Left lung (tissue), 10 donors: Measurements from ENCODE around the gene RAMAC. TPM values are rescaled to one million over a fixed set of nuclear protein-coding genes. Genes with fewer than 3 reads are reported as not detected.

Experiments used
- ATAC-seq: fragments of 200-7000 bp; cut with Tn5 transposase; one replicate; pipeline ENCODE4 v1.9.1; 2020; ENCODE audit warnings: moderate library complexity
- DNase-seq, 4 donors: peaks; one replicate each; pipeline ENCODE4 v3.0.0-alpha.2; 2013 to 2020
- H3K27ac ChIP-seq, 2 donors: fragments of 200-600 bp; sonication (generic) in 1 of 2; one replicate each; pipeline versions ENCODE4 v1.5.0 to v1.8.0; 2020 to 2021
- H3K27me3 ChIP-seq, 2 donors: fragments of 200-600 bp; sonication (generic) in 1 of 2; one replicate each; pipeline versions ENCODE4 v1.5.0 to v1.8.0; 2020 to 2021
- H3K36me3 ChIP-seq, 2 donors: fragments of 200-600 bp; sonication (generic) in 1 of 2; one replicate each; pipeline versions ENCODE4 v1.5.0 to v1.8.0; 2020 to 2021
- H3K4me1 ChIP-seq, 2 donors: fragments of 200-600 bp; one replicate each; pipeline ENCODE4 v1.8.0; 2021
- H3K4me3 ChIP-seq, 2 donors: fragments of 200-600 bp; sonication (generic) in 1 of 2; one replicate each; pipeline versions ENCODE4 v1.5.0 to v1.8.0; 2020 to 2021; ENCODE audit warnings: mild to moderate bottlenecking in 1 of 2
- H3K9me3 ChIP-seq, 2 donors: fragments of 200-600 bp; sonication (generic) in 1 of 2; one replicate each; pipeline versions ENCODE4 v1.5.0 to v1.8.0; 2020 to 2021
- CTCF ChIP-seq, 2 donors: fragments of 200-600 bp; sonication (generic) in 1 of 2; IDR thresholded peaks; one replicate each; pipeline versions ENCODE4 v1.5.0 to v1.8.0; 2021; ENCODE audit warnings: antibody characterized with exemption in 2 of 2
- intact Hi-C, 2 donors: fragments of 100-400 bp; cut with DNase I; formaldehyde crosslinking; loops; one replicate each; pipeline versions ENCODE4 v1.11.2 to v1.14.2; 2022
- polyA plus RNA-seq, 6 donors: library from polyadenylated mRNA; unstranded; fragments of 120-200 nt; gene quantifications; one replicate each; pipeline ENCODE4 v1.2.1, GENCODE V29; 2013; ENCODE audit not compliant: insufficient read length in 6 of 6
- total RNA-seq, 2 donors: library from RNA; stranded (reverse); fragmentation: NEBNext Ultra II Directional; extraction: Animal tissue kit (Norgen Biotek cat#: 25700); gene quantifications; one replicate each; pipeline ENCODE4 v1.2.1, GENCODE V29; 2021
- donor health status: DM: no; HTN: yes; CAD: no.
- donor health status: DM: no; HTN: no; CAD: no.

RAMAC gene
- total and polyA plus RNA-seq, 8 donors = 17.2 to 34.8 (median 33.0) TPM

- intact Hi-C loops = no loop called here
Measured at GRCh38 chr15:82978438-82978837, 7.6 kb upstream of the RAMAC start.

GRCh38 chr15:82979726-82980125, 6.3 kb upstream of the RAMAC start:
- Histone ChIP-seq H3K36me3 (no peaks in the 10 kb centered on the region), H3K4me3 (no peak overlapping the region), H3K4me1 (no peaks in the 10 kb centered on the region), H3K27me3 (no peaks in the 10 kb centered on the region), H3K27ac (no peak overlapping the region), H3K9me3 (no peaks in the 10 kb centered on the region)
- no peak for ATAC-seq
- intact Hi-C loops = no loop called here
- DNase-seq = no peak
- no peak for TF ChIP-seq CTCF (IDR thresholded peaks at IDR 0.05)

More at GRCh38 chr15:82978438-82978837, 7.6 kb upstream of the RAMAC start:
- Histone ChIP-seq H3K27me3 (no peaks in the 10 kb centered on the region), H3K4me1 (no peaks in the 10 kb centered on the region), H3K4me3 (no peak overlapping the region), H3K9me3 (no peaks in the 10 kb centered on the region), H3K36me3 (no peaks in the 10 kb centered on the region), H3K27ac (no peak overlapping the region)
- no peak for TF ChIP-seq CTCF (IDR thresholded peaks at IDR 0.05)
- DNase-seq = no peak
- no peak for ATAC-seq

- Histone ChIP-seq H3K36me3 (no peaks in the 10 kb centered on the region), H3K4me3 (no peak overlapping the region), H3K4me1 (peaks cover 0 to 7% of the 10 kb centered on the region in 2 donors), H3K27ac (no peak overlapping the region), H3K9me3 (no peaks in the 10 kb centered on the region), H3K27me3 (no peaks in the 10 kb centered on the region)
- DNase-seq (no peak), ATAC-seq (no peak)
- intact Hi-C loops = no loop called here
- TF ChIP-seq CTCF (IDR thresholded peaks at IDR 0.05) = no peak
Measured at GRCh38 chr15:82980981-82981380, 5.0 kb upstream of the RAMAC start.

- DNase-seq (peak in 1 of 4 donors; percentile 15), ATAC-seq (peak; percentile 23)
- peaks cover 0 to 28% of the 10 kb centered on the region in 2 donors for H3K36me3 ChIP-seq
- intact Hi-C loops = no loop called here
- H3K4me1 ChIP-seq = peaks cover 0 to 20% of the 10 kb centered on the region in 2 donors
- H3K9me3 ChIP-seq = no peaks in the 10 kb centered on the region
- no peaks in the 10 kb centered on the region for H3K27me3 ChIP-seq
- no peak for TF ChIP-seq CTCF (IDR thresholded peaks at IDR 0.05)
- peak overlapping the region; percentile 78 to 80 for H3K27ac ChIP-seq
- peak overlapping the region; percentile 73 to 79 for H3K4me3 ChIP-seq
Measured at GRCh38 chr15:82986442-82986780, 401 bp downstream of the RAMAC start.

- Histone ChIP-seq H3K4me3 (no peak overlapping the region), H3K36me3 (peaks cover 0 to 32% of the 10 kb centered on the region in 2 donors), H3K4me1 (peaks cover 0 to 2% of the 10 kb centered on the region in 2 donors), H3K9me3 (no peaks in the 10 kb centered on the region), H3K27ac (no peak overlapping the region), H3K27me3 (no peaks in the 10 kb centered on the region)
- ATAC-seq = no peak
- intact Hi-C loops = no loop called here
- TF ChIP-seq CTCF (IDR thresholded peaks at IDR 0.05) = no peak
- no peak for DNase-seq
Measured at GRCh38 chr15:82992436-82992998, 6.5 kb downstream of the RAMAC start.
